Measurements from ENCODE around the gene F10.
A peak's percentile ranks its signal among the peaks of the same experiment; 100 is the strongest.
"Not testable (repeated sequence)": the region's sequence is repeated elsewhere in the genome, so short reads cannot be mapped to it uniquely, and the experiment has no call there.

Gene F10

DNA sequence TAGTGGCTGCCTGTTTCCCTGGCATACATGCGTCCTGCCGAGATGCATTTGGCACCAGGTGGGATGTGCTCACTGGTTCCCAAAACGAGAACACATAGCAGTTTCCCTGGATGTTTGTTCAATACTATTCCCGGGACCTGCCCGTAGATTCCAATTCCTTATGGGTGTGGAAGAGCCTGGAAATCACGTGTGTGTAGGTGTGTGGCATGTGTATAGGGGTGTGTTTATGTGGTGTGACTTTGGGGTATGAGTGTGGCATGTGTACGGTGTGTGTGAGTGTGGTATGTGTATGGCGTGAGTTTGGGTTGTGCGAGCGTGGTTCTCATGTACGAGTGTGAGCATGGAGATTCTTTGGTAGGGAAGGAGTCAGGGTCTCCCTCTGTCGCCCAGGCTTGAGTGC lies 19.9 kb upstream of the F10 start:
- no peak for DNase-seq

GRCh38 chr13:113103646-113104045 lies 19.0 kb upstream of the F10 start:
- no peak for DNase-seq

- no peak for DNase-seq
Observed at GRCh38 chr13:113105032-113105920, 17.3 kb upstream of the F10 start, which contains the start of gene F7. F7 (plus strand) TSS chr13:113105791; CDS start chr13:113105842, 51 bp downstream.

- DNase-seq, result no peak
Observed at GRCh38 chr13:113105921-113106452, 16.6 kb upstream of the F10 start.

DNA sequence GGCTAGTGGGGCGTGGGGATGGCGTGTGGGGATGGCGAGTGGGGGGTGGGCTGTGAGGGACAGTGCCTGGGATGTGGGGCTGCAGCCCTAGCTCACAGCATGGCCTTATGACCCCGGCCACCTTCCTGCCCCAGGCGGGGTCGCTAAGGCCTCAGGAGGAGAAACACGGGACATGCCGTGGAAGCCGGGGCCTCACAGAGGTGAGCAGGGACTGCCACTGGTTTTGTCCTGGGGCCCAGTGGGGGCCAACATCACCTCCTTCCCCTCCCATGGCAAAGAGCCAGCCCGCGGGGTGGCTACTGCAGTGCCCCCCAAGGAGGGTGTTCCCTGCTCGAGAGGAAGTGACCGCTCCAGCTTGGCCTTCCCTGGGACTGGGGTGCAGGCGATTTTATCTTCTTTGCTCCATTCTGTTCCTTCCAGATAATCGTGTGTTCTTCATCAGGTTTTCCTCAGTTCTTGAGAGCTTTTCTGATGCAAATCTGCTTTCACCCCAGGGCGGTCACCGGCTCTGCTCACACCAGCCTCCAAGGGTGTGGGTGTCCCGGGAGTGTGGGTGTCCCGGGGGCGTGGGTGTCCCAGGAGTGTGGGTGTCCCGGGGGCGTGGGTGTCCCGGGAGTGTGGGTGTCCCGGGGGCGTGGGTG lies 15.8 kb upstream of the F10 start:
- DNase-seq, result no peak

DNA sequence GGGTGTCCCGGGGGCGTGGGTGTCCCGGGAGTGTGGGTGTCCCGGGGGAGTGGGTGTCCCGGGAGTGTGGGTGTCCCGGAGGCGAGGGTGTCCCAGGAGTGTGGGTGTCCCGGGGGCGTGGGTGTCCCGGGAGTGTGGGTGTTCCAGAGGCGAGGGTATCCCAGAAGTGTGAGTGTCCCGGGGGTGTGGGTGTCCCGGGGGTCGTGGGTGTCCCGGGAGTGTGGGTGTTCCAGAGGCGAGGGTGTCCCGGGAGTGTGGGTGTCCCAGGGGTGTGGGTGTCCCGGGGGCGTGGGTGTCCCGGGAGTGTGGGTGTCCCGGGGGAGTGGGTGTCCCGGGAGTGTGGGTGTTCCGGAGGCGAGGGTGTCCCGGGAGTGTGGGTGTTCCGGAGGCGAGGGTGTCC lies 14.1 kb upstream of the F10 start:
- DNase-seq, result not testable (repeated sequence)

GRCh38 chr13:113109151-113110047 lies 13.2 kb upstream of the F10 start:
- DNase-seq, result no peak

- DNase-seq, result peak in 1 of 2 donors; percentile 31
Observed at GRCh38 chr13:113110048-113110851, 12.3 kb upstream of the F10 start.

- DNase-seq, result no peak
Observed at GRCh38 chr13:113110852-113111315, 11.7 kb upstream of the F10 start.

- not testable (repeated sequence) for DNase-seq
Observed at GRCh38 chr13:113111821-113112220, 10.8 kb upstream of the F10 start.

- not testable (repeated sequence) for DNase-seq
Observed at GRCh38 chr13:113112475-113112874, 10.1 kb upstream of the F10 start.

- DNase-seq, result peak in 1 of 2 donors; percentile 0
Observed at GRCh38 chr13:113112893-113113845, 9.4 kb upstream of the F10 start.

DNA sequence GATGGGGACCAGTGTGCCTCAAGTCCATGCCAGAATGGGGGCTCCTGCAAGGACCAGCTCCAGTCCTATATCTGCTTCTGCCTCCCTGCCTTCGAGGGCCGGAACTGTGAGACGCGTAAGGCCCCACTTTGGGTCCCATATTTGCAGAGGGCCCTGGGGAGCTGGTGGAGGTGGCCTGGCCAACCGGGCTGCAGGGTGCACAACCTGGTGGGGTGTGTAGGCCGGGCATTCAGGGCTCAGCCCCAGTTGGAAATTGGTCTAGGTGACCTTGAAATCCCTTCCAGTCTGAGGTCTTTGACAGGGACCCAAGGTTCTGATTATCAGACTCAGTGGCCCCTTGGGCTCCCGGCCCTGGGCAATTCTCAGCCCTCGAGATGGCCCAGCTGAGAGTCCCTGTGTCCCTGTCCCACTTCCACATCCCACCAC lies 8.7 kb upstream of the F10 start:
- no peak for DNase-seq

DNA sequence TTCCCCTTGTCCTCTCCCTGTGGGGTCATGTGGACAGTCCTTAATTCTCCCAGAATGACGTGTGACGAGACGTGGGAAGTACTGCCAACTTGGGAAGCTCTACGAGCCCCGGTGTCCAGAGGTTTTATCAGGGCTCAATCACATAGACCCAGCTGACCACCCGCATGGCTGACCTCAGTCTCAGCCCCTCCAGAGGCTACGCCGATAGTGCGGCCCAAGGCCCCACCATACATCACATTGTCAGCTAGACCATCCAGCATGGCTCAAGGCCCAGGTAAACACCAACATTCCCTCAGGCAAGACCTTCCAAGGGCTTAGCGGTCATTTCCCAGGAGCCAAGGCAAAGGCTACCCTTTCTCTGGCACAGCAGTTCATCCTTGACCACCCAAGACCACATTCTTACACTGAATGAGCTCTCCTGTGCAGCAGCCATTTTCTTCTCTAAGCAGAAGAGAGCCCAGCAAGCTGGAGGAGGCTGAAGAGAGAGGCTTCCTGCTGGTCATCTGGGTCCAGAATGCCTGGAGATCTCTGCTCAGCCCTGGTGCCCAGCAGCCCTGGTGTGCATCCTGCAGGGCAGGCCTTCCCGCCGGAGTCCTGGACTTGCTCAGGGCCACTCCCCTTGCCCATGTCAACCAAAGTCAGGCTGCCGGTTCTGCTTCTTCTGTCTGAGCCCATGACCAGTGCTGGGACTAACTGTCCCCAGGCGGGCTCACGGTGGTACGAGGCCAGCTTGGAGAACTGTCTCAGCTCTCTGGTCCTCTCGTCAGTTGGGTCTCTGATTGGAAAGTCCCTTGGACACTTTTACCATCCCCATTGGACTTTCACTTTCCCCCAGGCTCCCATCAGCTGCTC lies 7.9 kb upstream of the F10 start:
- peak in 1 of 2 donors; percentile 0 for DNase-seq

DNA sequence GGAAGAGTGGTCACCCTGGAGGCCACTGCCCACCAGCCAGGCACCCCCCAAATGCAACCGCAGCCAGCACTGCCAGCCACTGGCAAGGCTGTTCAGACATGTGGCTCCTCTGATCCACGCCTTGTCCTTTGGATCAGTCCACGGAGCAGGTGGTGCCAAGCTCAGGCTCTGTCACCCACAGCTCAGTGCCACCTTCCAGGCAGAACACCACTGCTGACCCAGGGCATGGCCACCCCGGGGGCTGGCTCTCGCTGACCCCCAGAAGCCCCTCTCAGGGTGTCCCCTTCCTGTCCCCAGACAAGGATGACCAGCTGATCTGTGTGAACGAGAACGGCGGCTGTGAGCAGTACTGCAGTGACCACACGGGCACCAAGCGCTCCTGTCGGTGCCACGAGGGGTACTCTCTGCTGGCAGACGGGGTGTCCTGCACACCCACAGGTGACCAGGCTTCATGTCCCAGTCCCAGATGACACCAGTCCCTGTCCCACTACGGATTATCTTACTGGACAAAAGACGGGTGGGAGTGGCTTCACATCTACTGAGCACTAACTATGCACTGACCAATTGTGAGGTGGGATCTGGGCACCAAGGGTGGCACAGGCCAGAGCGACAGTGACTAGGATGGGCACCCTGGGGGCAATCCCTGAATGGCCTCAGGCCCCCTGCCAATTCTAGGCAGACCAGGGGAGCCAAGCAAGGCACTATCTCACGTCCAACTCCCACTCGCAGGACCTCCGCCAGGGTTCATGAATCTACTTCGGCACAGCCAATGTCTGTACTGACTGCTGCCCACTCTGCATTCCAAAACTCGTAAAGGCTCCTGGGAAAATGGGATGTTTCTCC lies 7.0 kb upstream of the F10 start:
- DNase-seq, result no peak

DNA sequence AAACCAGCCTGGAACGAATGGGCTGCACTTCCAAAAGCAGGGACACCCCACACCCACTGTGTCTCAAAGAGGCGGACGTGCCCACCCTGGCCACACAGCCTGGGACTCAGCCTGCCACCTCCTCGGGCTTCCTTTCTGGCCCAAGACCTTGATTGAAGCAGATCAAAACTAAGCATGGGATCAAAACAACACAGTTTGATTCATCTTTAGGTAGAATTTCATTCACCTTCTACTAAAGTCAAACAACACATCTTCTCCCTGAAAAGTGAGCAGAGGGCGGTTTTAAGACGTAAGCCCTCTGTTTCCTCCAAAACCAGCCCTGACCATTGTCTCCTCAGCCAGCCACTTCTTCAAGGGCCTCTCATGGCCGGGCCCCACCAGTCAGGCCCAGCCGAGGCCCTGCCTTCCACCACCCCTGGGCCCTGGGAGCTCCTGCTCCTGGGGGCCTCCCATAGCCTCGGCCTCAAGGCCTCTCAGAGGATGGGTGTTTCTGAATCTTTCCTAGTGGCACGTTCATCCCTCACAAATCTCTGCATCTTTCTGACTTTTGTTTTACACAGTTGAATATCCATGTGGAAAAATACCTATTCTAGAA lies 6.3 kb upstream of the F10 start:
- DNase-seq, result no peak

- DNase-seq, result no peak
Observed at GRCh38 chr13:113116871-113117271, 5.7 kb upstream of the F10 start.

DNA sequence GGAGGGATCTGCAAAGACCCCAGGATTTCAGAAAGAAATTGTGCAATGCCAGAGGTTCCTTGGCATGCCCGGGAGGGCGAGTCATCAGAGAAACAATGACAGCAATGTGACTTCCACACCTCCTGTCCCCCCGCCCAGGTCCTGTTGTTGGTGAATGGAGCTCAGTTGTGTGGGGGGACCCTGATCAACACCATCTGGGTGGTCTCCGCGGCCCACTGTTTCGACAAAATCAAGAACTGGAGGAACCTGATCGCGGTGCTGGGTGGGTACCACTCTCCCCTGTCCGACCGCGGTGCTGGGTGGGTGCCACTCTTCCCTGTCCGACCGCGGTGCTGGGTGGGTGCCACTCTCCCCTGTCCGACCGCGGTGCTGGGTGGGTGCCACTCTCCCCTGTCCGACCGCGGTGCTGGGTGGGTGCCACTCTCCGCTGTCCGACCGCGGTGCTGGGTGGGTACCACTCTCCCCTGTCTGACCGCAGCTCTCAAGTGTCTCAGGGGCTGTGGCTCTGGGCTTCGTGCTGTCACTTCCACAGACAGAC lies 5.2 kb upstream of the F10 start:
- no peak for DNase-seq

Data from CD4-positive, alpha-beta T cell treated with Interferon alpha-2 for 1 hour (primary cell).